Karpas-422 (cell line): ENCODE results near the gene HNRNPCL1. TPM values are rescaled to one million over a fixed set of nuclear protein-coding genes. Genes with fewer than 3 reads are reported as not detected.
"Not testable (repeated sequence)": the region's sequence is repeated elsewhere in the genome, so short reads cannot be mapped to it uniquely, and the experiment has no call there.

Experiments used
- DNase-seq: peaks from one replicate; pipeline ENCODE4 v3.0.0-alpha.2; 2015
- H2AFZ ChIP-seq: fragments of 200-600 bp; sonication (generic); 2 replicates; pipeline ENCODE4 v1.6.1; 2014; ENCODE audit warnings: antibody characterized with exemption, low read length, mixed read lengths
- H3K27ac ChIP-seq: fragments of 200-600 bp; sonication (generic); 2 replicates; pipeline ENCODE4 v1.5.1; 2014; ENCODE audit warnings: mild to moderate bottlenecking, low read length, moderate library complexity
- H3K27me3 ChIP-seq: fragments of 200-600 bp; sonication (generic); 2 replicates; pipeline ENCODE4 v1.6.1; 2014; ENCODE audit warnings: low read length, mixed read lengths
- H3K36me3 ChIP-seq: fragments of 200-600 bp; sonication (generic); 2 replicates; pipeline ENCODE4 v1.6.1; 2014; ENCODE audit warnings: low read length, mixed read lengths; ENCODE audit not compliant: insufficient read depth
- H3K4me1 ChIP-seq: fragments of 200-600 bp; sonication (generic); 2 replicates; pipeline ENCODE4 v1.6.1; 2014; ENCODE audit warnings: mild to moderate bottlenecking, low read length, mixed read lengths
- H3K4me2 ChIP-seq: fragments of 200-600 bp; sonication (generic); 2 replicates; pipeline ENCODE4 v1.6.1; 2014; ENCODE audit warnings: low read length, low read depth, mild to moderate bottlenecking; ENCODE audit not compliant: poor library complexity, severe bottlenecking
- H3K4me3 ChIP-seq: fragments of 200-600 bp; sonication (generic); 2 replicates; pipeline ENCODE4 v1.5.1; 2014; ENCODE audit warnings: mild to moderate bottlenecking, antibody characterized with exemption, low read length, mixed read lengths
- H3K79me2 ChIP-seq: fragments of 200-600 bp; sonication (generic); 2 replicates; pipeline ENCODE4 v1.6.1; 2014; ENCODE audit warnings: mild to moderate bottlenecking, low read length, mixed read lengths
- H3K9ac ChIP-seq: fragments of 200-600 bp; sonication (generic); 2 replicates; pipeline ENCODE4 v1.6.0; 2014; ENCODE audit warnings: low read length
- H3K9me2 ChIP-seq: fragments of 200-600 bp; sonication (generic), shearing (Covaris generic); replicated peaks from 2 replicates; pipeline ENCODE4 v1.6.0; 2014; ENCODE audit warnings: mild to moderate bottlenecking, low read length, moderate library complexity; ENCODE audit not compliant: insufficient read depth
- H3K9me3 ChIP-seq: fragments of 300-700, 200-600 bp; sonication (generic); 2 replicates; pipeline ENCODE4 v1.6.1; 2014; ENCODE audit warnings: low read length, mixed read lengths
- H4K20me1 ChIP-seq: fragments of 200-600 bp; sonication (generic); 2 replicates; pipeline ENCODE4 v1.6.1; 2014; ENCODE audit warnings: mild to moderate bottlenecking, antibody characterized with exemption, low read length, low read depth; ENCODE audit not compliant: insufficient read depth
- total RNA-seq: library from RNA; depleted of rRNA; stranded (reverse); fragments of >200 nt; shearing (Covaris generic); gene quantifications from 2 replicates; pipeline ENCODE4 v1.2.3, GENCODE V29; 2014; ENCODE audit warnings: low replicate concordance; rRNA removed

Gene HNRNPCL1
- not detected in 2 replicates for total RNA-seq

DNA sequence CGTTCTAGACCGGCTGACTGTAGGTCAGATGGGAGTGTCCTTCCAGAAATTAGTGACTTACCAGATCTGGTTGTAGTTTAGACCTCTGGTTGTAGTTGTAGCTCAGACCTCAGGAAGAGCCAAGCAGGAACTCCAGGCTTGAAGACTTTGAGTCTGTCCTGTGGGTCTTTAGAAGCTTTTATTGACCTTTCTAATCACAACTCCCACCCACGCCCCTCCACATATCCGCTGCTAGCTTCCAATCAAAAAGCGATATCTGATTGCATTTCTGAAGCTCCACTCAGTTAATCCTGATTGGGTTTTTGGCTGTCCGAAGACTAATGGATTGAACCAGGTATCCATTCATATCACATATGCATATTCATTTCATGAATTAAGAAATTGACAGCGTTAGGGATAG, at the start of gene HNRNPCL1:
TSS of gene HNRNPCL1 (minus strand) at position 101 of the 400 bp plus-strand sequence. CDS start 431 bp downstream, outside the sequence.
- not testable (repeated sequence) for H3K79me2 ChIP-seq, H3K4me2 ChIP-seq, H3K9me2 ChIP-seq, H2AFZ ChIP-seq, DNase-seq, H3K4me1 ChIP-seq, H4K20me1 ChIP-seq, H3K4me3 ChIP-seq, H3K9me3 ChIP-seq, H3K36me3 ChIP-seq, H3K27me3 ChIP-seq, H3K27ac ChIP-seq, H3K9ac ChIP-seq

DNA sequence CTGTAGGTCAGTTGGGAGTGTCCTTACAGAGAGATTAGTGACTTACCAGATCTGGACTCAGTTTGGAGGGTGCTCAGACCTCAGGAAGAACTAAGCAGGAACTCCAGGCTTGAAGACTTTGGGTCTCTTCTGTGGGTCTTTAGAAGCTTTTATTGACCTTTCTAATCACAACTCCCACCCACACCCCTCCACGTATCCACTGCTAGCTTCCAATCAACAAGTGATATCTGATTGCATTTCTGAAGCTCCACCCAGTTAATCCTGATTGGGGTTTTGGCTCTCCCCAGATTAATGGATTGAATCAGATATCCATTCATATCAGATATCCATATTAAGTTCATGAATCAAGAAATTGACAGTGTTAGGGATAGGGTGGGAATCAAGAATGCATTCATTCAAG, 49.6 kb upstream of the HNRNPCL1 start, which contains the start of gene PRAMEF10:
TSS of gene PRAMEF10 (minus strand) at position 101 of the 400 bp plus-strand sequence. CDS start 2,423 bp downstream, outside the sequence.
- H4K20me1 ChIP-seq, H3K79me2 ChIP-seq, H3K27ac ChIP-seq, DNase-seq, H3K27me3 ChIP-seq, H2AFZ ChIP-seq, H3K36me3 ChIP-seq, H3K4me1 ChIP-seq, H3K4me2 ChIP-seq, H3K4me3 ChIP-seq, H3K9ac ChIP-seq, H3K9me2 ChIP-seq, H3K9me3 ChIP-seq: not testable (repeated sequence)

DNA sequence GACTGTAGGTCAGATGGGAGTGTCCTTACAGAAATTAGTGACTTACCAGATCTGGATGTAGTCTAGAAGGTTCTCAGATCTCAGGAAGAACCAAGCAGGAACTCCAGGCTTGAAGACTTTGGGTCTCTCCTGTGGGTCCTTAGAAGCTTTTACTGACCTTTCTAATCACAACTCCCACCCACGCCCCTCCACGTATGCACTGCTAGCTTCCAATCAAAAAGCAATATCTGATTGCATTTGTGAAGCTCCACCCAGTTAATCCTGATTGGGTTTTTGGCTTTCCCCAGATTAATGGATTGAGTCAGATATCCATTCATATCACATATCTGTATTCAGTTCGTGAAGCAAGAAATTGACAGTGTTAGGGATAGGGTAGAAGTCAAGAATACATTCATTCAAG, 37.6 kb upstream of the HNRNPCL1 start, which contains the start of gene PRAMEF4:
TSS of gene PRAMEF4 (minus strand) at position 101 of the 400 bp plus-strand sequence. CDS start 2,807 bp downstream, outside the sequence.
- H4K20me1 ChIP-seq, H3K9ac ChIP-seq, DNase-seq, H3K4me1 ChIP-seq, H3K9me2 ChIP-seq, H3K79me2 ChIP-seq, H3K36me3 ChIP-seq, H3K27me3 ChIP-seq, H3K4me3 ChIP-seq, H3K27ac ChIP-seq, H3K9me3 ChIP-seq, H2AFZ ChIP-seq, H3K4me2 ChIP-seq: not testable (repeated sequence)

DNA sequence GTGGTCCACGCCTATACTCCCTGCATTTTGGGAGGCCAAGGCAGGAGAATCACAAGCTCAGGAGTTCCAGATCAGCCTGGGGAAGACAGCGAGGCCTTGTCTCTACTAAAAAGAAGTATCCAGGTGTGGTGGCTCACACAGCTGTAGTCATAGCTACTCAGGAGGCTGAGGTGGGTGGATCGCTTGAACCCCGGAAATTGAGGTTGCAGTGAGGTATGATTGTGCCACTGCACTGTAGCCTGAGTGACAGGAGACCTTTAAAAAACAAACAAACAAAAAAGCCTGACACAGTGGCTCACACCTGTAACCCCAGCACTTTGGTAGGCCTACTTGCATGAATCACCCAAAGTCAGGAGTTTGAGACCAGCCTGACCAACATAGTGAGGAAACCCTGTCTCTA, 29.9 kb upstream of the HNRNPCL1 start:
- not testable (repeated sequence) for H3K27ac ChIP-seq, H3K36me3 ChIP-seq

DNA sequence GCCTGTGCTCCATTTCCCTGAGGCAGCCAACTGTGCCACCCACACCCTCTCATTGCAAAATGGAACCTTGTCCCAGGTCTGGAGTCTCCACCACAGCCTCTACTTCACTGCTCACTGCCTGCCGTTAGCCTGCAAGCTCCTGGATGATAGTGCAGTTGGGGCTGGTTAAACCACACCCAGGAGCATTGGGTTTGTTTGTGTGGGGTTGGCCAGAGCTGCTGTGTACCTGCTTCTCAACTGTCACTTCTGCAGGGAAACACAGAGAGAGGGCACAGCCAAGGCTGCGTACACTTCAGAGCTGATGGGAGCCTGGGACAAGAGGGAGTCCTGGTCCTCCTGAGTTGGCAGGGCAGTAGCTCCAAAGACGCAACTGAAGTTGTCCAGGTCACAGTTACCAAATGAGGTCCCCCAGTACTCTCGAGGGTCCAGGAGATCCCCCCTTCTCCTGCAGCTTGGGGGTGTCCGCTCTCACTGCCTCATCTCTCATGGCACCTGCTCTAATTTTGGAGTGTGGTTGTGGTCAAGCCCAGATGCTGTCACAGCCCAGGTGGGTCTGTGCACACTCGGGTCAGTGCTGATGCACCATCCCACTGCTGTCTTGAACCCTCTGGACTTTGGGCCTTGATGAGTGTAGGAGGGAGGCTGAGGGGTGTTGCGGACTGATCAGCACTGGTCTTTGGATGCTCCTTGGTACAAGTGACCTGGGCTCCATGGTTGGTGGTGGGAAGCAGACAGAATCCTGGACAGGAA, 14.8 kb upstream of the HNRNPCL1 start:
- H3K9ac ChIP-seq, H3K27me3 ChIP-seq, H3K9me3 ChIP-seq, H2AFZ ChIP-seq, H3K9me2 ChIP-seq, H3K4me3 ChIP-seq, H4K20me1 ChIP-seq, DNase-seq, H3K27ac ChIP-seq, H3K79me2 ChIP-seq, H3K36me3 ChIP-seq, H3K4me1 ChIP-seq, H3K4me2 ChIP-seq: not testable (repeated sequence)

More for the DNA sequence above, 29.9 kb upstream of the HNRNPCL1 start:
- H3K4me2 ChIP-seq, H2AFZ ChIP-seq, H3K27me3 ChIP-seq, H3K9me2 ChIP-seq, H3K4me1 ChIP-seq, H3K9me3 ChIP-seq, H3K9ac ChIP-seq, H3K79me2 ChIP-seq, DNase-seq, H4K20me1 ChIP-seq, H3K4me3 ChIP-seq: not testable (repeated sequence)

DNA sequence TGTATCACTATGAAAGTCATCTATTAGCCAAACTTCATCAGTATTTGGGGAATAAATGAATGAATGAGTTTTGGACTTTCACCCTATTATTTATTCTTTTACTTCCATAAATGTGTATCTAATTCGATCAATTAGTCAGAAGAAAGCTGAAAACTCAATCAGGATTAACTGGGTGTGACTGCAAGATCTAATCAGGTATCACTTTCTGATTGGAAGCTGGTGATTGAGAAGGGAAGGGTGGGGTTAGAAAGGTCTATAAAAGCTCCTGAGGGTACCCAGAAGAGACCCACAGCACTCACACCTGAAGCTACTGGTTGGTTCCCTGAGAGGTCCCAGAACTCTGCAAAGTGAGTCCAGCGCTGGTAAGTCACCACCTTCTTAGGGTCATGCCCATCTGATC, 8.3 kb upstream of the HNRNPCL1 start, which contains the start of gene PRAMEF2:
TSS of gene PRAMEF2 (plus strand) at position 301 of the 400 bp plus-strand sequence. CDS start 1,924 bp downstream, outside the sequence.
- H3K27ac ChIP-seq, H3K36me3 ChIP-seq, H3K4me2 ChIP-seq, H2AFZ ChIP-seq, H3K9me3 ChIP-seq, H3K4me3 ChIP-seq, H3K27me3 ChIP-seq, DNase-seq, H3K79me2 ChIP-seq, H4K20me1 ChIP-seq, H3K9me2 ChIP-seq, H3K9ac ChIP-seq, H3K4me1 ChIP-seq: not testable (repeated sequence)

DNA sequence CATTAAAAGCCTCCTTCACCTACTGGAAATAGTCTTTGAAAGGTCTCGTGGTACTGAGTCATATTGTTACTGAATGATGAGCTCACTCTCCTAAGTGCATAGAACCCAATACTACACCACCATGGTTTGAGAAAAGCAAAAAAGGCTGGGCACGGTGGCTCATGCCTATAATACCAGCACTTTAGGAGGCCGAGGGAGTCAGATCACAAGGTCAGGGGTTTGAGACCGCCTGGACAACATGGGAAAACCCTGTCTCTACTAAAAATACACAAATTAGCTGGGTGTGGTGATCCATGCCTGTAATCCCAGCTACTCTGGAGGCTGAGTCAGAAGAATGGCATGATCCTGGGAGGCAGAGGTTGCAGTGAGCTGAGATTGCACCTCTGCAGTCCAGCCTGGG, 3.3 kb upstream of the HNRNPCL1 start:
- H3K9ac ChIP-seq, result no peak overlapping the region
- H3K36me3 ChIP-seq, result no peaks in the 10 kb centered on the region
- H4K20me1 ChIP-seq, result no peaks in the 10 kb centered on the region
- H3K4me3 ChIP-seq, result no peak overlapping the region
- no peaks in the 10 kb centered on the region for H3K9me2 ChIP-seq
- no peak overlapping the region for H2AFZ ChIP-seq
- no peaks in the 10 kb centered on the region for H3K79me2 ChIP-seq
- no peak overlapping the region for H3K27ac ChIP-seq
- DNase-seq, result no peak
- H3K4me1 ChIP-seq, result no peaks in the 10 kb centered on the region
- no peak overlapping the region for H3K4me2 ChIP-seq
- no peaks in the 10 kb centered on the region for H3K27me3 ChIP-seq
- H3K9me3 ChIP-seq, result no peaks in the 10 kb centered on the region

DNA sequence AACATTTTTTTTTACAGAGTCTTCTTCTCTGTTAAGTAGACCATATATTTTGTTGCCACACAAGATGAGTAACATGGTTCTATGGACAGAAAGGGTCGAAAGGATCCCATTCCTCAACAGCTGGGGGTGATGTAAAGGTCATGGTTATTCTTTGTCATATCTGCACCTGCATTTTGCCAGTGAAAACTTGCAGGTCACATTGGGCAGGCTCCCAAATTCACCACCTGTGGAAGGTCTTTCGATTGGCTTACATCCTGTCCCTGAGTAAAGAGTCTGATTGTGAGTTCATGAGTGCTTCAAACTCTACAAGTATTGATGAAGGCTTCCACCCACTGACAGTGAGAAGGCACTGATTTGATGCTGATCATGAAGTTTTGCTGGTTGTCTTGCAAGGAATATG, 15.3 kb downstream of the HNRNPCL1 start:
- not testable (repeated sequence) for H3K9me3 ChIP-seq, DNase-seq, H3K4me3 ChIP-seq, H3K9ac ChIP-seq, H3K4me1 ChIP-seq, H3K4me2 ChIP-seq, H3K27ac ChIP-seq, H3K9me2 ChIP-seq, H3K36me3 ChIP-seq, H4K20me1 ChIP-seq, H2AFZ ChIP-seq, H3K27me3 ChIP-seq, H3K79me2 ChIP-seq
